GM12878 (cell line): ENCODE measurements around the gene RPL35A. TPM values are rescaled to one million over a fixed set of nuclear protein-coding genes. Genes with fewer than 3 reads are reported as not detected.

Experiments used
- ATAC-seq: fragments of 200-7000 bp; cut with Tn5 transposase; 3 replicates; pipeline ENCODE4 v1.9.1; 2020; ENCODE audit warnings: mild to moderate bottlenecking, moderate library complexity
- BruUV-seq: library from RNA; stranded (reverse); fragments of 400-500 nt; replicated peaks from 2 replicates; lab custom pipeline; 2021; lab: Mats Ljungman, UMichigan
- CTCF ChIA-PET: fragments of 300-600 bp; sonication (Branson Sonifier 250); formaldehyde crosslinking; extraction: SDS; loops from one replicate; lab custom pipeline; 2021; ENCODE audit warnings: inconsistent platforms; lab: Yijun Ruan, JAX
- POLR2A ChIA-PET: fragments of 350-600 bp; formaldehyde crosslinking; extraction: SDS; loops from one replicate; lab custom pipeline; 2021; ENCODE audit warnings: inconsistent platforms; lab: Charles Lee
- RAD21 ChIA-PET: fragments of 300-600 bp; sonication (Branson Sonifier 250); formaldehyde crosslinking; loops from one replicate; lab custom pipeline; 2023; ENCODE audit warnings: antibody characterized with exemption; ENCODE audit not compliant: unreplicated experiment; lab: Charles Lee
- SMC1A ChIA-PET: fragments of 300-600 bp; sonication (Branson Sonifier 250); formaldehyde crosslinking; loops from one replicate; lab custom pipeline; 2023; ENCODE audit not compliant: unreplicated experiment, uncharacterized antibody; lab: Charles Lee
- DNase-seq: peaks from one replicate; pipeline ENCODE4 v3.0.0-alpha.2; 2011; ENCODE audit warnings: low read depth, low spot score
- FAIRE-seq: peaks from 3 replicates; lab custom pipeline; 2011; peaks lifted over from hg19 to GRCh38; lab: Jason Lieb, UNC
- H2AFZ ChIP-seq: 2 replicates; pipeline ENCODE4 v1.6.0; 2011; ENCODE audit warnings: low read depth, low read length, control low read depth; ENCODE audit not compliant: control insufficient read depth
- H3K27ac ChIP-seq: 2 replicates; pipeline ENCODE4 v1.5.1; 2011; ENCODE audit warnings: control low read depth; ENCODE audit not compliant: control insufficient read depth, insufficient read depth
- H3K27me3 ChIP-seq, 2 experiments: replicated peaks in 1 of 2; 2 replicates each; pipeline versions ENCODE4 v1.6.0 to v1.6.1; 2011; ENCODE audit warnings: low read length in 1 of 2; ENCODE audit not compliant: control insufficient read depth in 2 of 2, insufficient read depth in 2 of 2
- H3K36me3 ChIP-seq, 2 experiments: 2 replicates each; pipeline ENCODE4 v1.5.1; 2011; ENCODE audit warnings: low read length in 1 of 2; ENCODE audit not compliant: control insufficient read depth in 2 of 2, insufficient read depth in 2 of 2
- H3K4me1 ChIP-seq: 2 replicates; pipeline ENCODE4 v1.6.1; 2011; ENCODE audit warnings: mild to moderate bottlenecking, low read length, moderate library complexity, mixed read lengths; ENCODE audit not compliant: control insufficient read depth, insufficient read depth
- H3K4me2 ChIP-seq: 2 replicates; pipeline ENCODE4 v1.6.0; 2011; ENCODE audit warnings: control low read depth; ENCODE audit not compliant: control insufficient read depth, insufficient read depth
- H3K4me3 ChIP-seq: fragments of 200-600 bp; sonication (generic); 2 replicates; pipeline ENCODE4 v1.5.1; 2016
- H3K79me2 ChIP-seq: 2 replicates; pipeline ENCODE4 v1.6.0; 2011; ENCODE audit warnings: low read length; ENCODE audit not compliant: control insufficient read depth, insufficient read depth
- H3K9ac ChIP-seq: 2 replicates; pipeline ENCODE4 v1.8.0; 2011; ENCODE audit warnings: low read length, control low read depth, mixed read lengths; ENCODE audit not compliant: control insufficient read depth, insufficient read depth
- H3K9me3 ChIP-seq: replicated peaks from 3 replicates; pipeline ENCODE4 v1.5.1; 2011; ENCODE audit warnings: mild to moderate bottlenecking, low read length; ENCODE audit not compliant: control insufficient read depth, insufficient read depth
- H4K20me1 ChIP-seq: 2 replicates; pipeline ENCODE4 v1.6.0; 2011; ENCODE audit not compliant: control insufficient read depth, insufficient read depth
- DPF2 ChIP-seq: fragments of 450-650 bp; IDR thresholded peaks from 2 replicates; pipeline ENCODE4 v1.6.1; 2017; ENCODE audit warnings: mild to moderate bottlenecking
- IKZF1 ChIP-seq: fragments of 450-650 bp; conservative IDR thresholded peaks from 2 replicates; pipeline ENCODE4 v1.6.1; 2017; ENCODE audit warnings: antibody characterized with exemption, mild to moderate bottlenecking
- SIN3A ChIP-seq: IDR thresholded peaks from 2 replicates; pipeline ENCODE4 v1.6.1; 2012; ENCODE audit warnings: low read depth, low read length, improper control_type of control experiment
- SMAD1 ChIP-seq: fragments of 450-650 bp; IDR thresholded peaks from 2 replicates; pipeline ENCODE4 v1.6.1; 2018; ENCODE audit warnings: mild to moderate bottlenecking, low read depth; ENCODE audit not compliant: partially characterized antibody
- SMARCA5 ChIP-seq: fragments of 450-650 bp; IDR thresholded peaks from 2 replicates; pipeline ENCODE4 v1.6.1; 2017; ENCODE audit warnings: mild to moderate bottlenecking
- SRF ChIP-seq, 2 experiments: IDR thresholded peaks; 2 replicates each; pipeline ENCODE4 v1.6.1; 2011; ENCODE audit warnings: low read depth in 2 of 2, low read length in 2 of 2, mild to moderate bottlenecking in 1 of 2, moderate library complexity in 1 of 2
- STAT3 ChIP-seq: IDR thresholded peaks from 2 replicates; pipeline ENCODE4 v1.6.1; 2011; ENCODE audit warnings: low read depth, low read length, improper control_type of control experiment
- TBL1XR1 ChIP-seq: IDR thresholded peaks from 2 replicates; pipeline ENCODE4 v1.6.1; 2012; ENCODE audit warnings: low read depth, low read length, improper control_type of control experiment
- ZNF592 ChIP-seq: fragments of 450-650 bp; IDR thresholded peaks from 2 replicates; pipeline ENCODE4 v1.6.1; 2017; ENCODE audit warnings: mild to moderate bottlenecking, moderate library complexity
- WGBS: methylation state at CpG from one replicate; pipeline ENCODE4 v1.1.6; 2016; ENCODE audit warnings: low lambda C conversion rate; ENCODE audit not compliant: insufficient replicate concordance, insufficient coverage; ENCODE audit errors: missing lambda C conversion rate; 5-methylcytosine and 5-hydroxymethylcytosine counted together
- in situ Hi-C: fragments of 300-500 bp; cut with MboI; formaldehyde crosslinking; loops from 9 replicates; pipeline ENCODE4 v1.14.3; 2018; ENCODE audit warnings: mixed read lengths
- intact Hi-C: fragments of 100-400 bp; cut with micrococcal nuclease; formaldehyde crosslinking; loops from one replicate; pipeline ENCODE4 v1.14.2; 2022; ENCODE audit not compliant: unreplicated experiment
- polyA plus RNA-seq, 11 experiments: library from polyadenylated mRNA; depleted of rRNA in 4 of 11; unstranded in 6 of 11; stranded (reverse) in 5 of 11; fragments of >200 nt; fragmentation: Nextera tagmentation in 4 of 11; fragmentation: Illumina TruSeq in 1 of 11; extraction: Ambion mirVana in 4 of 11; extraction: Trizol in 1 of 11; gene quantifications; 1 replicate in 1 of 11; 2 replicates in 10 of 11; pipeline versions ENCODE4 v1.2.1 to v1.2.3, GENCODE V29; 2011 to 2016; ENCODE audit warnings: inconsistent platforms in 2 of 11, missing spikeins in 2 of 11, low read depth in 1 of 11
- total RNA-seq, 4 experiments: library from RNA; depleted of rRNA in 3 of 4; stranded (reverse); fragments of >200 nt in 3 of 4; fragmentation: Illumina TruSeq in 1 of 4; extraction: Trizol in 1 of 4; gene quantifications; 2 replicates each; pipeline versions ENCODE4 v1.2.1 to v1.2.3, GENCODE V29; 2013 to 2021

Gene RPL35A
- total and polyA plus RNA-seq, 10 of the 15 experiments (the other 5 are each of a cell fraction or from before 2014, with no cell fraction given): 774 to 3,144 (median 1,843) TPM

GRCh38 chr3:197994736-197995135 is 44.7 kb downstream of the RPL35A start:
- POLR2A ChIA-PET: no interaction called here

More at GRCh38 chr3:197994736-197995135, 44.7 kb downstream of the RPL35A start:
- H3K27ac ChIP-seq: no peak overlapping the region
- 92% methylated on average over 1 of the region's 1 CpG for WGBS
- ATAC-seq (no peak), FAIRE-seq (no peak), DNase-seq (no peak)
- BruUV-seq: no TSS peak
- TF ChIP-seq STAT3: no peak
- TF ChIP-seq TBL1XR1: no peak
- no peak for TF ChIP-seq IKZF1
- TF ChIP-seq SMAD1: no peak
- no peak for TF ChIP-seq SRF (IDR thresholded peaks at IDR 0.05; ENCODE audit: low read depth in 2 of 2, low read length in 2 of 2)
- no peak for TF ChIP-seq DPF2
- no peak for TF ChIP-seq SMARCA5
- TF ChIP-seq ZNF592: no peak
- TF ChIP-seq SIN3A: no peak
- CTCF ChIA-PET: interaction anchor here (0.6 kb wide), 1 partner anchor 83 kb away, joined by 3 read pairs; no protein-coding TSS in a partner anchor
- H3K9ac ChIP-seq: no peak overlapping the region
- H3K4me1 ChIP-seq: no peaks in the 10 kb centered on the region
- H3K36me3 ChIP-seq: no peaks in the 10 kb centered on the region
- no peak overlapping the region for H2AFZ ChIP-seq
- intact Hi-C loops: no loop called here
- H3K4me2 ChIP-seq: no peak overlapping the region
- in situ Hi-C loops: no loop called here
- H4K20me1 ChIP-seq: no peaks in the 10 kb centered on the region
- RAD21 ChIA-PET: no interaction called here
- no peaks in the 10 kb centered on the region for H3K79me2 ChIP-seq
- SMC1A ChIA-PET: no interaction called here
- no peaks in the 10 kb centered on the region for H3K9me3 ChIP-seq
- no peaks in the 10 kb centered on the region for H3K27me3 ChIP-seq
- no peak overlapping the region for H3K4me3 ChIP-seq
